Left forelimb (tissue), 1 donor: ENCODE measurements around the gene CD84.
"Not testable (repeated sequence)": the region's sequence is repeated elsewhere in the genome, so short reads cannot be mapped to it uniquely, and the experiment has no call there.

Experiments
- DNase-seq: peaks from one replicate; pipeline ENCODE4 v3.0.0-alpha.2; 2018; ENCODE audit warnings: low spot score

CD84 gene

DNA sequence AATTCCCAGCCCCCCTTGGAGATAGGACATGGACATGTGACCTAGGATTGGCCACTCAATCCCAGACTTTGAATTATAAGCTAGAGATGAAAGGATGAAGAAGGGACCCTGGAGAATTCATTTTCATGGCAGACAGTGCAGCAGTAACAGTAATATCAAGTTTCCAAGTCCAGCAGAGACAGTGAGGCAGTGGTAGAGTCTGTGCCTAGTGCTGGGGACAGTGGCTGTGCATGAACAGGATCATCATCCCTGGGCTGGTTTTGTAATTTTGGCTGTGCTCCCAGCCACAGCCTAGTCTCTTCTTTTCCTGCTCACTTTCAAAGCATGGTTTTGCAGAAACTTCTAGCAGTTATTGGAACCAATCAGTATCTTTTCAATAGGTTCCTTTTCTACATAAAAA lies 29.6 kb upstream of the CD84 start:
- no peak for DNase-seq

DNA sequence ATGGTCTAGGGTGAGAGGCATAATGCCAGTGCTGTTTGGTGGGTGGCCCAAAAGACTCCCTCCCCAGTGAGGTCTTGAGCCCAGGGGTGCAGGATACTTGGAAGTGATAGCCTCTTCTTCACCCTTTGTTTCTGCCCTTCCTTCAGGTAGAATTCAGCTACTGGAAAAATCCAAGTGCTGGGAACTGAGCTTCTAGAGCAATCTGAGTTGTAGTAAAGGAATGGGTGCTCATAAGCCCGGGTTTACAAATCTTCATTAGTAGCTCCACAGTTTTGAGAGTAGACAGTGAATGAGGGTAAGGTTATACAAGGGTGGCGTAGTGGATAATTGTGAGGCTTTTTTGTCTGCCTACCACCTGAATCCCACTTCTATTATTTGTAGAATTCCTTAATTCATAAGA lies 29.2 kb upstream of the CD84 start:
- no peak for DNase-seq

DNA sequence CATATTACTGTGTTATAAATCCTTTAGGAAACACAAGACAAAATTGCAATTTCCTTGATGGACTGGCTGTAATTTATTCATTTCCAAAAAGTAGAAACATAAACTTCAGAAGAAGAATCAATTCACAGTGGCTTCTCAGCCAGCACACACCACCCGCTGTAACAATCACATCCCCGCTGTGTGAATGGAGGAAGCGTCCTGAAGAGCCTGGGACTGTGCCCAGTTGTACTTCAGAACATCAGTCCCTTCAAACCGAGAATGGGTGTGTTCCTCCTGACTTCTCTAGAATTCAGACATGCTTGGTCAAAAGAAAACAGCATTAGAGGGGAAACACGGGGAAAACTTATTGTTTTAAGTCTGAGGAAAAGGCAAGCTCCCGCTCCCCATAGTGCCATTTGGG lies 28.8 kb upstream of the CD84 start:
- no peak for DNase-seq

DNA sequence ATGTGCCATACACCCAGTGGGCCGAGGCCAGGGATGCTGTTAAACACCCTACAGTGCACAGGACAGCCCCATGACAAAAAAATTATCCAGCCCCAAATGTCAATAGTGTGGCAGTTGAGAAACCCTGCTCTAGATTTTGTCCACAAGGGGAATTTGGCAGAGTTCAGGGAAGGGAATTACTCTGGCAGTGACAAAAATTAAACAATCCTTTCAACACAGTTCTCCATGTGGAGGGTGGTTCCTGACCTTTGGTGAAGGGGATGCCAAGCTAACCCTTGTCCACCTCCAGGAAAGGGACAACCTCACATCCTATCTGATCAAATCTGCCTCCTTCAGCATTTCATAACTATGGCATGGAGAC lies 28.4 kb upstream of the CD84 start:
- DNase-seq = no peak

DNA sequence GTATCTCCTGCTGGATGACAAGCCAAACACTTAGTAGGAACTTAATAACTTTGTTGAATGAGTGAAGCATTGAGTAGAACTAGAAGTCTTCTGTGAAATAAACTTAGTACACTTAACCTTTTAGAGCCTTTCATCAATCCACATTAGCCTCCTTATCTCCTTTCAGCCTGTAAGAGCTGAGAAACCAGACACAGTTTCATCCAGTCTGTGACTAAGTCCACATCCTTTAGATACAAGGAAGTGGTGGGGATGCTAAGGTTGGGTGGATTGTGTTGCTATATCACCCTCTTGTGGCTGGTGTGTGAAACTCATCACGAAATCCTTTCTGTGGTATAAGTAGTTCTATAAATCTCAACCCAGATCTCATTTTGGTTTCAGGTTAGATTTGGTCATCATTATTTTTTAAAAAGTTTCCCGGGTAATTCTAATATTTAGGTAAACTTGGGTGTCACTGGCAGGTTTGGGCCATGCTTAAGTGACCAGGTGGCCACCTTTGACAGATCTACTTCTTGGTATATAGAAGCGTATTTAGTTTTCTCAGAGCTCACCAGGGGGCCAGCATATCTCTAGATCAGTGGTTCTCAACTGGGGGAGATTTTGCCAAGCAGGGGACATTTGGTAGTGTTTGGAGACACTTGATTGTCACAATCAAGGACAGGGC lies 27.8 kb upstream of the CD84 start:
- no peak for DNase-seq

DNA sequence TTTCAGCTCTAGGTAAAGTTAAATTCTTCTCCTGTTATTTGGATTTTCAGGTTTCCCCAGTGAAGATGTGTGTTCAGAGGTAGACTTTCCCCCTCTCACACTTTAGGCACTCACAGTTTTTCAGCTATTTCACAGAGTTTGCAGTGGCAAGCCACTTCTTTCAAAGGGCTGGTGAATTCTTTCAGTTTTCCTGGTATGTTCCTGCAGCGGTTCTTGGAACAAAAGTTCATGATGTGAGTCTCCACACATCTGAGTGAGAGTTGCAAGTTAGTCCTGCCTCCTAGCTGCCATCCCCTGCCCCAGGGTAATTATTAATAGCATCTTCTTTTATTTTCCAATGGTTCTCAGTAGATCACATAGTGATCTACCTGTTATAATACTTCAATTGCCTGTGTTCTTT lies 27.3 kb upstream of the CD84 start:
- DNase-seq = no peak

DNA sequence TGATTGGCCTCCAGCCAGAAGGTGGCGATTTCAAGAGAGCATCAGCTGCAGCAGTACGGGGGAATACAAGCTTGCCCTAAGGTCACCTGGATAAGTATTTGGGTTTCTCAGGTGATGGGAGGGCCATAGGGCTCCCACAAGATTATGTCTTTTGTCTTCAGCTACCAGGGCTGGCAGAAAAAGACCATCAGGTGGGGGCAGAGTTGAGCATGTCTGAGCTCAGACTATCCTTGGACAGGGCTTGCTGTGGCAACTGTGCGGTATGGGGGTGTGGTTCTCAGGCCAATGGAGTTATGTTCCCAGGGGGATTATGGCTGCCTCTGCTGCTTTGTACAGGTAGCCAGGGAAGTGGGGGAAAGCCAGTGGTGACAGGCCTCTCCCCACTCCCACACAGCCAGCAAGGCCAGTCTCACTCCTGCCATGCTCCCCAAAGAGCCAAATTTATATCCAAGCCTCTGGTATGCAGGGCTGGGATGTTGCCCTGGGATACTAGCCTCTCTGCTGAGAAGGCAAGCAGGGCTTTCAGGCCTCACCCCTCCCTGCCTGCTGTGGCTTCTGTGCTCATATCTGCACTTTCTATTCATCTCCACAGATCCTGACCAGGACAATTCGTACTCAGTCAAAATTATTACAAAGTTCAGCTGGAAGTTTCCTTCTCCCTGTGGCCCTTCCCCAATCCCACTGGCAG lies 26.6 kb upstream of the CD84 start:
- no peak for DNase-seq

DNA sequence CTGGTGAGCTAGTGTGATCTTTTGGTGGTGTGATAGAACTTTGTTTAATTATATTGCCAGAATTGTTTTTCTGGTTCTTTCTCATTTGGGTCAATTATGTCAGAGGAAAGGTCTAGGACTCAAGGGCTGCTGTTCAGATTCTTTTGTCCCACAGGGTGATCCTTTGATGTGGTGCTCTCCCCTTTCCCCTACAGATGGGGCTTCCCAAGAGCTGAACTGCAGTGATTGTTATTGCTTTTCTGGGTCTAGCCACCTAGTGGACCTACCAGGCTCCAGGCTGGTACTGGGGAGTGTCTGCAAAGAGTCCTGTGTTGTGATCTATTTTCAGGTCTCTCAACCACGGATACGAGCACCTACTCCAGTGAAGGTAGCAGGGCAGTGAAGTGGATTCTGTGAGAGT lies 25.9 kb upstream of the CD84 start:
- DNase-seq = no peak

DNA sequence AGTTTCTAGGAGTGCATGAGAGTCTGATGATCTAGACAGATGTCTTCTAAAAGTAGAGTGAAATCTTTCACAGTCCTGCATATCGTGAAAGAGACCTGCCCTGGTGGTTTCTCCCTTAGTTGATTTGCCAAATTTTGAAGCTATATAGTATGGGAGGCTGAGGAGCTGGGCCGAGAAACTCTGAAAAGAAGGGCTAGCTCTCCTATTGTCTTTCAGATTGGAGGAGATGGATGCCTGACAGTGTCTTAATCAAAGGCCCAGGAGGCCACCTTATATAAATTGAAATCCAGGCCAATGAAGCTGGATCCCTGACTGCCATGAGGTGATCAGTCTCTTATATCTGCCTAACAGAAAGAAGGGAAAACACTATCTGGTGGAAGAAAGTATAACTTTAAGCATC lies 18.4 kb upstream of the CD84 start:
- no peak for DNase-seq

DNA sequence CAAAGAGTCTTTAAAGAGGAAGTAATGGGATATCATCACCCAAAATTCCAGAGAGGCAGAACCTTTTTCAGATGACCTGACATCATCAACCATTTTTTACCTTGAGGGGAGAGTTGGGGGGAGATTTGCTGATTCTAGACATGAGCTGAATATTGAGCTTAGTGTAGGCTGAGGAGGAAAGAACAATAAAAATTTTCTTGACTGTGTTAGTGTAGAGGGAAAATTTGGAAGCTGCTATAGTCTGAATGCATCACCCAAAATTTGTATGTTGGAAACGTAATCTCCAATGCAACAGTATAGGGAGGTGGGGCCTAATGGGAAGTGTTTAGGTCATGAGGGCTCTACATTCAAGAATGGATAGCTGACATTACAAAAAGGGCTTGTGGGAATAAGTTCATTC lies 17.8 kb upstream of the CD84 start:
- DNase-seq = no peak

DNA sequence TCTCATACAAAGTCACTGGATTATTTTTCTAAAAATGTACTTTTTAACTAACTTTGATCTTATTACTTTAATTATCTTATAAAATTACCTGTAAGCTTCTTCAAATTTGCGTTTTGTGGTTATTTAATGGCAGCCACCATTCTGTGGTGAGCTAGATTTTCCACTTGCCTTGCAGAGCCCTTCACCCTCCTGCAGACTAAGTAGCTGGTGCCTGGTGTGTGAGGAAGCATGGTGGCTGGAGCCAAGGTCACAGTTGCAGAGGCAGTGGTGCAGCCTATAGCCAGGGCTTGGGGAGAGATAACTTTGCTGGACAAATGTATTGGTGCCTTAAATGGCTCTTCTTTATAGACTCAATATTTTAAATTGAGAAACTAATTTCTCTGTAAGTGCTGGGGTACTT lies 11.2 kb upstream of the CD84 start:
- DNase-seq = no peak

DNA sequence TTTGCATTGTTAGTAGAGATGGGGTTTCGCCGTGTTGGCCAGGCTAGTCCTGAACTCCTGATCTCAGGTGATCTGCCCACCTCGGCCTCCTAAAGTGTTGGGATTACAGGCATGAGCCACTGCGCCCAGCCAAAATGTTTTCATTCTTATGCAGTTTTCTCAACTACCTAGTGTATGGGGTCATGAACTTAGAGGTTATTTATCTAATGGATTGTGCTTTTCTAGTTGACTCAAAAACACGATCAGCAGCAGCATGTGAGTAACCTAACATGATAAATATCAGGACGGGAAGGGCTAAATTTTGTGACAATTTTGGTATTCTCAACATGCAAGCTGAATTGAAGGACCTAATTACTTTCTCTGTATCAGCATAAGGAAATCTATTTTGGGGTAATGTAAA lies 9.2 kb upstream of the CD84 start:
- DNase-seq = no peak

DNA sequence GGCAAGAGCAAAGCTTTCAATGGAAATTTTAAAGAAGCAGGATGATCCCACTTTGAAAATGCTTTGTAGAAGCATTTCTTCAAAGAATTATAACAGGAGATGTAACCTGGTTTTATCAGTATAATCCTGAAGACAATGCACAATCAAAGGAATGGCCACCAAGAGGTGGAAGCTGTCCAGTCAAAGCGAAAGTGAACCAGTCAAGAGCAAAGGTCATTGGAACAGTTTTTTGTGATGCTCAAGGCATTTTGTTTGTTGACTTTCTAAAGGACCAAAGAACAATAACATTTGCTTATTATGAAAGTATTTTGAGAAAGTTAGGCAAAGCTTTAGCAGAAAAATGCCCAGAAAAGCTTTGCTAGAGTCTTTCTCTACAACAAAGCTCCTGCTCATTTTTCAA lies 5.5 kb upstream of the CD84 start:
- DNase-seq = no peak

DNA sequence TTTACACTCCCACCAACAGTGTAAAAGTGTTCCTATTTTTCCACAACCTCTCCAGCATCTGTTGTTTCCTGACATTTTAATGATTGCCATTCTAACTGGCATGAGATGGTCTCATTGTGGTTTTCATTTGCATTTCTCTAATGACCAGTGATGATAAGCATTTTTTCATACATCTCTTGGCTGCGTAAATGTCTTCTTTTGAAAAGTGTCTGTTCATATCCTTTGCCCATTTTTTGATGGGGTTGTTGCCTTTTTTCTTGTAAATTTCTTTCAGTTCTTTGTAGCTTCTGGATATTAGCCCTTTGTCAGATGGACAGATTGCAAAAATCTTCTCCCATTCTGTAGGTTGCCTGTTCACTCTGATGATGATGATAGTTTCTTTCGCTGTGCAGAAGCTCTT lies 3.7 kb upstream of the CD84 start:
- DNase-seq = not testable (repeated sequence)

DNA sequence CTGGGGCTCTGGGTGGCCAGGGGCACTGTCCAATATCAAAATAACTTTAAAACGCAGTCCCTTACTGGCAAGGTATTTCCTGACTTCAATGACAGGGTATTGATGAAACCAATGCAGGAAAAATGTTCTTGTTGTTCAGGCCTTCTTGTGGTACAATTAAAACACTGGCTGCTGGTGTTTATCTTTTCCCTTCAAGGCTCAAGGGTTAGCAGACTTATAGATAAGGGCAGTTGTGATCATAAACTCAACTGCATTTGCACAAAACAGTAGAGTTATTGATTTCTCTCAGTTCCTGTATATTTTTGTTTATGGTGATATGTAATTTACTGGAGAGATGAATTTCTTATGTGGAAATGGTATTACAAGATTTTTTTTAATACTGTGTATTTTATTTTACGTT lies 2.7 kb upstream of the CD84 start:
- no peak for DNase-seq

DNA sequence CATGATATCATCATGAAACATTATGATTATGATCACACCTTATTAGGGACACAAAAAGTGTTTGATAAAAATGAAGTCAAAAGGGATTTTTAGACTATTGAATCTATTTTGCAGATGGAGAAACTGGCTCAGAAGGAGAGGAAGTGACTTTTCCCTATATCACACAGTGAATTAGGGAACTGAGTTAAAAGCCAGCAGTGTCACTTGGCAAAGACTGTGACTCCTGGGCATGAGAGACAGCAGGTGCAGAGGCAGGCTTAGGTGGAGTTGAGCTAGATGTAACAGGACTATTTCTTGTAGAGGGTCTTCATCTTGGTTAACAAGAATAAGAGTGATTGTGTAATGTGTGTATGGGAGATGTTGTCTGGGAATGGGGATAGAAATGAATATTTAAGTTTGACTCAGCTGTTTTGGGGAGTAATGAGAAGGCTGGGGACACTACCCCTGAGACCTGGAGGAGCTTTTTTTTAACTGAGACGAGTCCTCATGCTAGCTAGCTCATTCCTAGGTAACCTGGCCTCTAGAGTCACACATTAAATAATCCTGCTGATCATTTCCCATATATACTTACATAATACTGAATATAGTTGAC lies 1.0 kb upstream of the CD84 start:
- no peak for DNase-seq

DNA sequence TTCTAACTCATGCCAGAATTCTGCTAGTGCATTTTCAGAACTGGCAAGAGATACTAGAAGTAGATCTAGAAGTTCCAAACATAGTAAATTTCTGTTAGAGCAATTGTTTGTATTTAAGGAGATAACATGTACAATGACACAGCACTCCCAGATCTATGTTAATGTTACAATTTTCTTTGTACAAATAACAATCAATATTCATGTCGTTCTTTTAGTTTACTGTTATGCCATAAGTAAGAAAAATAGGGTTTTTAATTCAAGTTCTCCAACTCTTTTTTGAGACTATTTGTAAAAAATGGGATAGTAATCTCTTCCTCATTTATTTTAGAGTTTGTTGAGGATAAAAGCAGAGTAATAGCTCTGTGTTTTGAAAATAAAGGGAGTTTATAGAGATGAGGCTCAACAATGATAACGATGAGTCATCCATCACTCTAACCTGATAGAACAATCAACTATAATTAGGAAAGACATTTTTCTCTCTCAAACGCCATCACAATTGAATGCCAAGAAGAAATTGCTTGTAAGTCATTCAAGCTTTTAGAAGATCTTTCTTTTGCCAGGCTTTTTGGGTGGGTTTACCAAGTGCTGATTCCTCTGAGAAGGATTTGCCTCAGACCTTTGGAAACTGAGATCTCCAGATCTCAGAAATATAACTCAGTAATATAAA lies 638 bp downstream of the CD84 start:
- DNase-seq = no peak

DNA sequence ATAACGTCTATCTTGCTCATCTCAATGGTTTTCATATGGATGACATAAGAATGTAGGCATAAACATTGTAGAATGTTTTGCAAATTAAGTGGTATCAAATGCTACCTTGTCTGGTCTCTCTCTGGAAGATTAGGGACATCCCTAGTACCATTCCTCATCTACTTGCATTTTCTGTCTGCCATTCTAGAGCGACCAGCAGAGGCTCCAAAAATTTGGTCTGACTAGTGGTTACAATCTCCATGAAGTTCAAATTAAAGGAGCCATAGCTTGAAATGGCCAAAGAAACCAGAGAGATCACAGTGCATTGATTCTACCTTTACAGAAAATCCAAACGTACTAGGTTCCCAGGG lies 1.1 kb downstream of the CD84 start:
- DNase-seq = no peak

DNA sequence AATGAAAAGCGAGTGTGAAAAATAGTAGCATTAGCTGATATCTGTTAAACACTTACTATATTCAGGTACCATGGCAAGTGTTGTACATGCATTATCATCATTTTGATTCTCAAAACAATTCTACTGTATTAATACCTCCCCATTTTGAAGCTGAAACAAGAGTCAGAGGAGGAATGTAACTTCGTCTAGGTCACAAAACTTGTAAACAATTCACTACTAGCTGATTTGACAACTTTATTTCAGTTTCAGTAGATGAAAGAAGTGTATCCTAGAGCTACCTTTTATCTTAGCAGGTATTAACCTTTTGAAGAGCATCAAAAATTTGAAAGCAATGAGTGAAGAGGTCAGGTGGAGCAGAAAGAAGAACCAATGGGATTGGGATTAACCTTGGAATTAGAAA lies 1.6 kb downstream of the CD84 start:
- DNase-seq = no peak

DNA sequence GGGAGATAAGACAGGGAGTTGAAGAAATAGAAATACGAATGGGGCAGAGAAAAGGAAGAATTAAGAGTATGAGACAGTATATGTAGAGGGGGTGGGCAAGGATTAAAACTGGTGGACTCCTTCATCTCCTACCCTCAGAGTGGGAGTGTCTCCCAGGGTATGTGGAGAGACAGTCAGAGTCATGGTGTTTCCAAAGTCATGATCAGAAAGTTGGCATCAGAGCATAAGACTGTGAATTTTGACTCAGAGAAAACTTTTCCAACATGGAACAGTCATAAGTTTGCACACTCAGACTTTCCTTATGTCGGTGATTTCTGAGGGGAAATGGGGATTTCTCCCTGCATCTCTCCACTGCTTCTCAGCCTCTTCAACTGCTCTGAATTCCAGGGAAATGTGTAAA lies 2.4 kb downstream of the CD84 start:
- no peak for DNase-seq

DNA sequence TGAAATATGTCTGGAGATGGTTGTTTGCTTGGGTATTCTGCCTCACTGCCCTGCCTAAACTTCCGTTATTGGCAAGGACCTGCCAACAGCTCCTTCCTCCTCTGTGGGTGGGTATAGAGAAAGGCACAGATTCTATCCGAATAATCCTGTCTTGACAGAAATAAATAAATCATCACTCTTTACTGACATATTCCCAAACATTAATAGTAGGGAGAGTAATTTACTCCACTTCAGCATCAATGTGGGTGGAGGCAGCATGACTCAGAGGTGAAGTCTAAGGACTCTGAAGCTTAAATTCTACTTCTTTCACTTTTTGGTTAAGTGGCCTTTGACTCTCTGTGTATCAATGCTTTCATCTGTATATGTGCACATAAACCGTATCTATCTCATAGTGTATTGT lies 2.9 kb downstream of the CD84 start:
- no peak for DNase-seq

DNA sequence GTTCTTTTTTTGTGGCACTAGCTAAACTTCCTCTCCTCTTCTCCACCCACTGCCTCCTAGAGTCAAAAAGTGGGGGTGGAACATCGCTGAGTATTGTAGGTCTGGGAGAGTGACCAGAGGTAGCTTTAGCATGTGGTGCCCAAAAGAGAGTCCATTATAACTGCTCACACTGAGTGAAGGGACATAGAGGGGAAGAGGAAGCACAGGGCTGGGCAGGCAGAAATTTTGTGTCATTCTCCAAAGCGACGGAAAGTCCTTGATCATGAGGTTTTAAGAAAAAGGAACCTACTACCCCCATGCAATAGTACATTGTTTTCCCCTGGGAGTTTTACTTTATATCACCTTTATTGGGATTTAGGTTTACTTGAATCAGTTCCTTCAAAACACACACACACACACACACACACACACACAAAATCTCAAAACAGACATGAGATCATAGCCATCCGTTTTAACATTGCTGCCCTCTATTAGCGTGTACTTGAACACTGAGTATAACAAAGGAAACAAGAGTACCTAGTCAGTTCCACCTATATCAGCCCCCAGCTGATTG lies 4.1 kb downstream of the CD84 start:
- DNase-seq = no peak

DNA sequence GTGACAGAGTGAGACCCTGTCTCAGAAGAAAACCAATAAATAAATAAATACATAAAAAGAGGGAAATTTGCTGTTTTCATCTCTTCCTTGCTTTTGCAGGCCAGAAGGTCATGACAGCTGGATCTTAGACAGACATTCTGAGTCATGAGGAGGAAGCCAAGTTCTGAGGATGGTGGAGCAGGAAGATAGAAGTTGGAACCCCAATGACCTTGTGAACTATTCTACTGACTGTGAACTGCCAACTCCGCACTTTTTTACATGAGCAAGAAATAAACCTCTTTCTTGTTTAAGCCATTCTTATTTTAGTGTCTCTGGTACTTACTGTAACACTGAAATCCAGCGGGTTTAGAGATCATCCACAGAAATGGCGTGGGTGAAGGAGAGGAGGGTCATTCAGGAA lies 8.5 kb downstream of the CD84 start:
- no peak for DNase-seq
